K562 (cell line): Measurements from ENCODE around the gene SMIM35. TPM values are rescaled to one million over a fixed set of nuclear protein-coding genes. Genes with fewer than 3 reads are reported as not detected.

ENCODE experiments used
- ATAC-seq: fragments of 200-7000 bp; cut with Tn5 transposase; 3 replicates; pipeline ENCODE4 v1.9.1; 2020; ENCODE audit warnings: moderate library complexity
- BruUV-seq: library from RNA; stranded (reverse); fragments of 400-500 nt; replicated peaks from 2 replicates; lab custom pipeline; 2021; lab: Mats Ljungman, UMichigan
- CTCF ChIA-PET: fragments of 300-600 bp; formaldehyde crosslinking; extraction: SDS; loops from one replicate; lab custom pipeline; 2021; ENCODE audit warnings: low intra/inter-chr PET ratio; lab: Yijun Ruan, JAX
- POLR2A ChIA-PET: fragments of 300-600, 350-650 bp; sonication (Branson Sonifier 250); formaldehyde crosslinking; extraction: SDS; loops from one replicate; lab custom pipeline; 2021; ENCODE audit warnings: antibody characterized with exemption, inconsistent platforms; lab: Yijun Ruan, JAX
- DNase-seq, 4 experiments: peaks; one replicate each; pipeline versions ENCODE4 v3.0.0 to v3.0.0-alpha.2; 2011 to 2018; ENCODE audit warnings: low spot score in 3 of 4, mixed read lengths in 3 of 4; ENCODE audit errors: extremely low read depth in 1 of 4
- FAIRE-seq: peaks from 2 replicates; lab custom pipeline; 2011; peaks lifted over from hg19 to GRCh38; lab: Jason Lieb, UNC
- H2AFZ ChIP-seq: 2 replicates; pipeline ENCODE4 v1.6.0; 2011; ENCODE audit warnings: low read depth, low read length, control low read depth, inconsistent platforms
- H3K27ac ChIP-seq: fragments of 200-600 bp; 3 replicates; pipeline ENCODE4 v1.8.0; 2011; ENCODE audit warnings: low read depth, mild to moderate bottlenecking, control low read depth, inconsistent platforms, low read length, moderate library complexity, mixed read lengths; ENCODE audit errors: extremely low read depth
- H3K27me3 ChIP-seq, 2 experiments: fragments of 300-600 bp in 1 of 2; 2 replicates in 1 of 2; 3 replicates in 1 of 2; pipeline versions ENCODE4 v1.6.0 to v1.8.0; 2011; ENCODE audit warnings: inconsistent platforms in 2 of 2, low read length in 2 of 2, mild to moderate bottlenecking in 1 of 2, mixed read lengths in 1 of 2, moderate library complexity in 1 of 2; ENCODE audit not compliant: control insufficient read depth in 2 of 2, insufficient read depth in 2 of 2
- H3K36me3 ChIP-seq: fragments of 300-600 bp; 3 replicates; pipeline ENCODE4 v1.8.0; 2011; ENCODE audit warnings: mild to moderate bottlenecking, low read length, inconsistent platforms; ENCODE audit not compliant: control insufficient read depth, insufficient read depth
- H3K4me1 ChIP-seq, 2 experiments: fragments of 200-600 bp in 1 of 2; replicated peaks in 1 of 2; 2 replicates in 1 of 2; 3 replicates in 1 of 2; pipeline versions ENCODE4 v1.5.1 to v1.8.0; 2011; ENCODE audit warnings: inconsistent platforms in 2 of 2, low read length in 2 of 2, mild to moderate bottlenecking in 1 of 2, mixed read lengths in 1 of 2, moderate library complexity in 1 of 2; ENCODE audit not compliant: control insufficient read depth in 2 of 2, insufficient read depth in 2 of 2
- H3K4me2 ChIP-seq: 2 replicates; pipeline ENCODE4 v1.6.1; 2011; ENCODE audit warnings: low read length, control low read depth, inconsistent platforms, mixed read lengths; ENCODE audit not compliant: insufficient read depth
- H3K4me3 ChIP-seq: fragments of 200-600 bp; sonication (generic), shearing (Covaris generic); 2 replicates; pipeline ENCODE4 v1.5.1; 2016; ENCODE audit warnings: control low read depth, inconsistent platforms
- H3K79me2 ChIP-seq: fragments of 200-600 bp; 3 replicates; pipeline ENCODE4 v1.8.0; 2011; ENCODE audit warnings: low read length, inconsistent platforms; ENCODE audit not compliant: control insufficient read depth, insufficient read depth
- H3K9ac ChIP-seq, 2 experiments: 2 replicates each; pipeline versions ENCODE4 v1.6.0 to v1.6.1; 2011; ENCODE audit warnings: low read depth in 2 of 2, low read length in 2 of 2, control low read depth in 1 of 2, inconsistent platforms in 1 of 2, mild to moderate bottlenecking in 1 of 2, mixed read lengths in 1 of 2; ENCODE audit not compliant: insufficient read depth in 1 of 2
- H3K9me1 ChIP-seq: one replicate; pipeline ENCODE4 v1.6.0; 2011; ENCODE audit warnings: inconsistent platforms, mild to moderate bottlenecking, low read length, moderate library complexity; ENCODE audit not compliant: control insufficient read depth, insufficient read depth
- H3K9me3 ChIP-seq: replicated peaks from 2 replicates; pipeline ENCODE4 v1.5.1; 2011; ENCODE audit warnings: low read depth, low read length, inconsistent platforms; ENCODE audit not compliant: control insufficient read depth, insufficient read depth
- H4K20me1 ChIP-seq: replicated peaks from 2 replicates; pipeline ENCODE4 v1.6.1; 2011; ENCODE audit warnings: low read length, inconsistent platforms, mixed read lengths; ENCODE audit not compliant: control insufficient read depth, insufficient read depth
- CBFB ChIP-seq: sonication (generic); formaldehyde crosslinking; IDR thresholded peaks from 2 replicates; pipeline ENCODE4 v1.4.0; 2020; ENCODE audit warnings: mild to moderate bottlenecking, missing genetic modification reagents
- CREM ChIP-seq: IDR thresholded peaks from 2 replicates; pipeline ENCODE4 v1.6.1; 2014; ENCODE audit warnings: antibody characterized with exemption, low read depth
- EZH2 ChIP-seq: IDR thresholded peaks from 2 replicates; pipeline ENCODE4 v1.6.1; 2012; ENCODE audit warnings: low read depth, mild to moderate bottlenecking, inconsistent platforms, low read length, borderline replicate concordance
- FIP1L1 ChIP-seq: fragments of 200-400 bp; formaldehyde crosslinking; IDR thresholded peaks from 2 replicates; pipeline ENCODE4 v1.6.1; 2018; ENCODE audit warnings: mild to moderate bottlenecking, low read depth, low read length; ENCODE audit not compliant: poor library complexity, severe bottlenecking
- FOXJ2 ChIP-seq: fragments of 200-800 bp; sonication (Bioruptor generic); IDR thresholded peaks from 2 replicates; pipeline ENCODE4 v1.6.1; 2016; ENCODE audit warnings: missing genetic modification characterization, missing compliant biosample characterization
- POLR2AphosphoS5 ChIP-seq: IDR thresholded peaks from 2 replicates; pipeline ENCODE4 v1.6.1; 2011; ENCODE audit warnings: mild to moderate bottlenecking, low read depth, low read length, moderate library complexity; ENCODE audit not compliant: control insufficient read depth, insufficient read depth
- ZSCAN32 ChIP-seq: fragments of 450-650 bp; formaldehyde crosslinking; IDR thresholded peaks from 2 replicates; pipeline ENCODE4 v1.4.0; 2020; ENCODE audit warnings: mild to moderate bottlenecking, moderate library complexity
- WGBS: fragments of 100-300 bp; shearing (Covaris generic); methylation state at CpG from one replicate; pipeline ENCODE4 v1.1.6; 2016; ENCODE audit warnings: low coverage, mixed read lengths; ENCODE audit not compliant: insufficient coverage; ENCODE audit errors: missing lambda C conversion rate; 5-methylcytosine and 5-hydroxymethylcytosine counted together
- in situ Hi-C: fragments of 300-500 bp; cut with MboI; formaldehyde crosslinking; loops from 4 replicates; pipeline ENCODE4 v1.15.0; 2018; ENCODE audit warnings: inconsistent platforms, mixed read lengths
- intact Hi-C: fragments of 100-400 bp; cut with micrococcal nuclease; formaldehyde crosslinking; loops from 2 replicates; pipeline ENCODE4 v1.14.2; 2022
- polyA plus RNA-seq, 8 experiments: library from polyadenylated mRNA; depleted of rRNA in 4 of 8; stranded (reverse) in 5 of 8; unstranded in 3 of 8; fragments of >200 nt; fragmentation: Nextera tagmentation in 2 of 8; fragmentation: Illumina TruSeq in 1 of 8; extraction: Ambion mirVana in 2 of 8; extraction: Trizol in 1 of 8; gene quantifications; 2 replicates each; pipeline versions ENCODE4 v1.2.1 to v1.2.3, GENCODE V29; 2011 to 2014; ENCODE audit warnings: inconsistent platforms in 1 of 8, missing spikeins in 1 of 8
- total RNA-seq, 7 experiments: library from RNA; depleted of rRNA in 6 of 7; stranded (reverse); fragments of >200 nt in 6 of 7; fragmentation: Illumina TruSeq in 2 of 7; extraction: Trizol in 2 of 7; gene quantifications; 2 replicates each; pipeline versions ENCODE4 v1.2.1 to v1.2.3, GENCODE V29; 2011 to 2021; ENCODE audit warnings: low replicate concordance in 1 of 7
- TF ChIP-seq, protein P1 (sequence below): fragments of 250-450 bp; sonication (Bioruptor Pico); IDR thresholded peaks from 2 replicates; pipeline ENCODE4 v1.4.0; 2020; ENCODE audit warnings: mild to moderate bottlenecking, moderate library complexity

Gene SMIM35
- total and polyA plus RNA-seq, 9 of the 15 experiments (the other 6 are each of a cell fraction or from before 2014, with no cell fraction given), result 0.03 TPM; not detected in 7

DNA sequence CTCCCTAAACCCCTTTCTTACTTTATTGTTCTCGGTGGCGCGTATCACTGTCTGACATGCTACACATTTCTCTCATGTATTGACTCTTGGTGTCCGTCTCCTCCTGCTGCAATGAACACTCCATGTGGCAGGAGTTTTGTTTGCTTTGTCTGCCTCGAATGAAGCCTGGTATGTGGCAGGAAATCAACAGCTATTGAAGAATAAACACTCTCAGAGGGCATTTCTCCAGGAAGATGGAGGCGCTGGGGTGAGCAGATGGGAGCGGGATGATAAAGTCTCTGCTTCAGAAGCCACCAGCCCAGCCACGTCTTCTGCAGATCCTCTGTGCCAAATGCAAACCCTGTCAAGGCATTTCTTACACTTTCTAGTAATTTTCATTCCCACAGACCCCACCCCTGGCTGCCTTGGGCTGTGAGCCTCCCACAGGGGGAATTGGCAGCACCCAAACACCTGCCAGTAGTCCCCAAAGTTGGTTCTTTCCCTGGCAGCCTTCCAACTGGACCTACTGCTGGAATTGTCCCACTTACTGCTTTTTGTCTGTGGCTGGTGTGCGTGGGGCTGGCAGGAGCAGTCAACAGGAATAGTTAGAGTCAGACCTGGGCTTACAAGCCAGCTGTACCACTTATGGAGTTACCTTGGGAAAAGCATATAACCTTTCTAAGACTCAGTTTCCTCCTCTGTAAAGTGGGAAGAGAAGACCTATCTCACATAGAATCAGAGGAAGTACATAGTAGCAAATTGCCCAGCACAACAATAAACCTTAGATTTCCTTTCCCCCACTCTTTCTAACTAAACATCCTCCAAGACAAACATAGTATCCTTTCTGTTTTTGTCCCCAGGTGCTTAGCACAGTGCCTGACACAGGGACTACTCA is 113.9 kb downstream of the SMIM35 start (continued):
- TF ChIP-seq POLR2AphosphoS5, result no peak

DNA sequence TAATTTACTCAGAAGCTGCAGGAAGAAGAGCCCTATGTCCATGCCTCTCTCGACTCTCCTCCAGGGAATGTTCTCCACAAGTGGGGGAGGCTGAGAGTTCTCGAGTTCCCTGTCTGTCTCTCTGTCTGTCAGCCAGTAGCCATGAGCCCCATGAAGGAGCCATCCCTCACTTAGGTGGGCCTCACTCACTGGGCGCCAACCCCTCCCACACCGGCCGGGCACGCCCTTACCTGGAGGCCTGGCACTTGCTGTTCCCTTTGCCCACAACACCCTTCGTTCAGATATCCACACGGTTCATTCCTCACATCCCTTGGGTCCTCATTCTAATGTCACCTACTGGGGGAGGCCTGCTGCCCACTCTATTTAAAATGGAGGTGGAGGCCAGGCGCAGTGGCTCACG is 114.7 kb downstream of the SMIM35 start:
- in situ Hi-C loops, result no loop called here

More for the DNA sequence above, 114.7 kb downstream of the SMIM35 start:
- ATAC-seq (no peak), DNase-seq (peak in 2 of 4 experiments; percentile 3 to 5), FAIRE-seq (no peak)
- intact Hi-C loops, result no loop called here
- no TSS peak for BruUV-seq
- no peaks in the 10 kb centered on the region for H3K9me1 ChIP-seq
- no peak for TF ChIP-seq ZSCAN32 (CRISPR knock-in tag)
- TF ChIP-seq EZH2, result no peak
- TF ChIP-seq, protein P1, sequence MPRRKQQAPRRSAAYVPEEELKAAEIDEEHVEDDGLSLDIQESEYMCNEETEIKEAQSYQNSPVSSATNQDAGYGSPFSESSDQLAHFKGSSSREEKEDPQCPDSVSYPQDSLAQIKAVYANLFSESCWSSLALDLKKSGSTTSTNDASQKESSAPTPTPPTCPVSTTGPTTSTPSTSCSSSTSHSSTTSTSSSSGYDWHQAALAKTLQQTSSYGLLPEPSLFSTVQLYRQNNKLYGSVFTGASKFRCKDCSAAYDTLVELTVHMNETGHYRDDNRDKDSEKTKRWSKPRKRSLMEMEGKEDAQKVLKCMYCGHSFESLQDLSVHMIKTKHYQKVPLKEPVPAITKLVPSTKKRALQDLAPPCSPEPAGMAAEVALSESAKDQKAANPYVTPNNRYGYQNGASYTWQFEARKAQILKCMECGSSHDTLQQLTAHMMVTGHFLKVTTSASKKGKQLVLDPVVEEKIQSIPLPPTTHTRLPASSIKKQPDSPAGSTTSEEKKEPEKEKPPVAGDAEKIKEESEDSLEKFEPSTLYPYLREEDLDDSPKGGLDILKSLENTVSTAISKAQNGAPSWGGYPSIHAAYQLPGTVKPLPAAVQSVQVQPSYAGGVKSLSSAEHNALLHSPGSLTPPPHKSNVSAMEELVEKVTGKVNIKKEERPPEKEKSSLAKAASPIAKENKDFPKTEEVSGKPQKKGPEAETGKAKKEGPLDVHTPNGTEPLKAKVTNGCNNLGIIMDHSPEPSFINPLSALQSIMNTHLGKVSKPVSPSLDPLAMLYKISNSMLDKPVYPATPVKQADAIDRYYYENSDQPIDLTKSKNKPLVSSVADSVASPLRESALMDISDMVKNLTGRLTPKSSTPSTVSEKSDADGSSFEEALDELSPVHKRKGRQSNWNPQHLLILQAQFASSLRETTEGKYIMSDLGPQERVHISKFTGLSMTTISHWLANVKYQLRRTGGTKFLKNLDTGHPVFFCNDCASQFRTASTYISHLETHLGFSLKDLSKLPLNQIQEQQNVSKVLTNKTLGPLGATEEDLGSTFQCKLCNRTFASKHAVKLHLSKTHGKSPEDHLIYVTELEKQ (CRISPR knock-in tag), result no peak
- no peak for TF ChIP-seq FOXJ2 (tag)
- TF ChIP-seq FIP1L1, result no peak
- no peak for TF ChIP-seq CBFB (CRISPR knock-in tag)
- no peak for TF ChIP-seq CREM
- H3K4me2 ChIP-seq, result no peak overlapping the region
- no peaks in the 10 kb centered on the region for H3K9me3 ChIP-seq
- 60% methylated on average over 7 of the region's 10 CpGs for WGBS
- peaks cover 15 to 30% of the 10 kb centered on the region in 2 experiments; a peak in 4 of 5 replicates for H3K4me1 ChIP-seq
- no peak overlapping the region for H2AFZ ChIP-seq
- H3K4me3 ChIP-seq, result no peak overlapping the region
- POLR2A ChIA-PET, result interaction anchor here (0.8 to 1.9 kb wide), 3 partner anchors 19 to 138 kb away, joined by 3 to 4 read pairs (median 3); no protein-coding TSS in a partner anchor
- H3K27ac ChIP-seq, result no peak overlapping the region
- CTCF ChIA-PET, result no interaction called here
- no peaks in the 10 kb centered on the region for H3K27me3 ChIP-seq
- H4K20me1 ChIP-seq, result no peaks in the 10 kb centered on the region
- no peaks in the 10 kb centered on the region for H3K79me2 ChIP-seq
- H3K36me3 ChIP-seq, result no peaks in the 10 kb centered on the region; the same call in 2 of the 3 replicates
- H3K9ac ChIP-seq, result peak overlapping the region in 1 of 2 experiments; percentile 24; a peak in 1 of 4 replicates
